ENCODE results near the gene HMGB3.

- no peak for TF ChIP-seq CTCF (IDR thresholded peaks at IDR 0.05)
- TF ChIP-seq POLR2A (IDR thresholded peaks at IDR 0.05), result no peak
Measured at GRCh38 chrX:150980186-150980585, 2.9 kb upstream of the HMGB3 start.

All from adrenal gland (tissue), 5 donors.